Tibial nerve (tissue), 3 donors: ENCODE results near the gene ALDOC.

ENCODE experiments used
- CTCF ChIP-seq, 5 experiments: fragments of 200-600 bp in 3 of 5; fragments of 450-650 bp in 2 of 5; sonication (generic) in 3 of 5; IDR thresholded peaks; one replicate each; pipeline ENCODE4 v1.5.1; 2016 to 2019; ENCODE audit warnings: antibody characterized with exemption in 5 of 5, mild to moderate bottlenecking in 3 of 5, moderate library complexity in 2 of 5
- POLR2A ChIP-seq, 2 donors: fragments of 450-650 bp; IDR thresholded peaks; one replicate each; pipeline ENCODE4 v1.6.1; 2017; ENCODE audit warnings: antibody characterized with exemption in 2 of 2, mild to moderate bottlenecking in 2 of 2, moderate library complexity in 2 of 2

- TF ChIP-seq CTCF (IDR thresholded peaks at IDR 0.05) (no peak), POLR2A (IDR thresholded peaks at IDR 0.05) (no peak)
Observed at GRCh38 chr17:28538296-28538895, 38.3 kb downstream of the ALDOC start.
